Activated B cell treated with CpG ODN at 0.5 μM for 24 hours (primary cell): Measurements from ENCODE around the gene ZNF408. TPM values are rescaled to one million over a fixed set of nuclear protein-coding genes. Genes with fewer than 3 reads are reported as not detected.

ENCODE experiments used
- ATAC-seq: fragments of 200-7000 bp; cut with Tn5 transposase; one replicate; pipeline ENCODE4 v1.10.0; 2021; ENCODE audit warnings: low read depth, mild to moderate bottlenecking, moderate library complexity
- CTCF ChIA-PET: fragments of 350-600 bp; sonication (Branson Sonifier 250); formaldehyde crosslinking; loops from one replicate; lab custom pipeline; 2021; ENCODE audit warnings: antibody characterized with exemption; lab: Charles Lee
- POLR2A ChIA-PET: fragments of 350-600 bp; sonication (Branson Sonifier 250); formaldehyde crosslinking; loops from one replicate; lab custom pipeline; 2021; ENCODE audit warnings: antibody characterized with exemption; lab: Charles Lee
- DNase-seq: peaks from one replicate; pipeline ENCODE4 v3.0.0; 2022
- H3K27ac Mint-ChIP-seq: one replicate; pipeline ENCODE4 v1.8.0; 2020; ENCODE audit warnings: mixed read lengths
- H3K27me3 Mint-ChIP-seq: one replicate; pipeline ENCODE4 v1.8.0; 2021; ENCODE audit warnings: mixed read lengths
- H3K36me3 Mint-ChIP-seq: one replicate; pipeline ENCODE4 v1.8.0; 2021; ENCODE audit warnings: low read depth, mixed read lengths
- H3K4me1 Mint-ChIP-seq: one replicate; pipeline ENCODE4 v1.8.0; 2021; ENCODE audit warnings: mixed read lengths
- H3K4me3 Mint-ChIP-seq: one replicate; pipeline ENCODE4 v1.8.0; 2020; ENCODE audit warnings: mild to moderate bottlenecking, mixed read lengths
- H3K9me3 Mint-ChIP-seq: one replicate; pipeline ENCODE4 v1.8.0; 2020; ENCODE audit warnings: mixed read lengths
- intact Hi-C: fragments of 100-400 bp; cut with micrococcal nuclease; formaldehyde crosslinking; loops from one replicate; pipeline ENCODE4 v1.15.1; 2024
- total RNA-seq: library from RNA; stranded (reverse); gene quantifications from 2 replicates; pipeline ENCODE4 v1.2.3, GENCODE V29; 2022
- TF ChIP-seq, protein P1 (sequence below): fragments of 200-600 bp; IDR thresholded peaks from one replicate; pipeline ENCODE4 v1.8.0; 2022; ENCODE audit warnings: antibody characterized with exemption, mild to moderate bottlenecking

Gene ZNF408
- total RNA-seq, 1 donor from 2014 or later, result 16.1 TPM

DNA sequence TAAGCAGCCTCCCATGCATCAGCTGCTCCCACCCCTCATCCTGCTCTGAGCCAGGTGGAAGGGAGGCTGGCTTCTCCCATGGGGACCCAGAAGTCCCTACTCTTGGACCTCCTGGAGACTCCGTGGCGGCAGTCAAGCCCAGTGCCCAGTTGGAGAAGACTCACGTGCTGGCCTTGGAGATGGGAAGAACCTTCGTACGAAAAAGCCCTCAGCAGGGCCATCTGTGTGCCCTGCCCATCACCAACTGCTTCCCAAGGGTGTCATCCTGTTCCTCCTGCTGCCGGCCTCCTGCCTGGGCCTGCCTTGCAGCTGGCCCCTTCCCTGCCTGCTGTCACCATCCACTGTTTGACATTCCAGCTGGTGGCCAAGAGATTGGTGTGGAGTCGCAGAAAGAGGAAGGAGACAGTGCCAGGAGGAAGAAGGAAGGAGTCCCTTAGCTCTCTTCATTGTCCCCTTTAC is 28.4 kb upstream of the ZNF408 start:
- Mint-ChIP-seq H3K4me1 (peaks cover 32% of the 10 kb centered on the region), H3K4me3 (no peak overlapping the region), H3K27me3 (no peaks in the 10 kb centered on the region), H3K9me3 (no peaks in the 10 kb centered on the region), H3K36me3 (peaks cover 68% of the 10 kb centered on the region), H3K27ac (no peak overlapping the region)
- no peak for DNase-seq
- TF ChIP-seq, protein P1, sequence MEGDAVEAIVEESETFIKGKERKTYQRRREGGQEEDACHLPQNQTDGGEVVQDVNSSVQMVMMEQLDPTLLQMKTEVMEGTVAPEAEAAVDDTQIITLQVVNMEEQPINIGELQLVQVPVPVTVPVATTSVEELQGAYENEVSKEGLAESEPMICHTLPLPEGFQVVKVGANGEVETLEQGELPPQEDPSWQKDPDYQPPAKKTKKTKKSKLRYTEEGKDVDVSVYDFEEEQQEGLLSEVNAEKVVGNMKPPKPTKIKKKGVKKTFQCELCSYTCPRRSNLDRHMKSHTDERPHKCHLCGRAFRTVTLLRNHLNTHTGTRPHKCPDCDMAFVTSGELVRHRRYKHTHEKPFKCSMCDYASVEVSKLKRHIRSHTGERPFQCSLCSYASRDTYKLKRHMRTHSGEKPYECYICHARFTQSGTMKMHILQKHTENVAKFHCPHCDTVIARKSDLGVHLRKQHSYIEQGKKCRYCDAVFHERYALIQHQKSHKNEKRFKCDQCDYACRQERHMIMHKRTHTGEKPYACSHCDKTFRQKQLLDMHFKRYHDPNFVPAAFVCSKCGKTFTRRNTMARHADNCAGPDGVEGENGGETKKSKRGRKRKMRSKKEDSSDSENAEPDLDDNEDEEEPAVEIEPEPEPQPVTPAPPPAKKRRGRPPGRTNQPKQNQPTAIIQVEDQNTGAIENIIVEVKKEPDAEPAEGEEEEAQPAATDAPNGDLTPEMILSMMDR, result no peak
- no peak for ATAC-seq
- intact Hi-C loops, result no loop called here
- ChIA-PET POLR2A (no interaction called here), CTCF (no interaction called here)

DNA sequence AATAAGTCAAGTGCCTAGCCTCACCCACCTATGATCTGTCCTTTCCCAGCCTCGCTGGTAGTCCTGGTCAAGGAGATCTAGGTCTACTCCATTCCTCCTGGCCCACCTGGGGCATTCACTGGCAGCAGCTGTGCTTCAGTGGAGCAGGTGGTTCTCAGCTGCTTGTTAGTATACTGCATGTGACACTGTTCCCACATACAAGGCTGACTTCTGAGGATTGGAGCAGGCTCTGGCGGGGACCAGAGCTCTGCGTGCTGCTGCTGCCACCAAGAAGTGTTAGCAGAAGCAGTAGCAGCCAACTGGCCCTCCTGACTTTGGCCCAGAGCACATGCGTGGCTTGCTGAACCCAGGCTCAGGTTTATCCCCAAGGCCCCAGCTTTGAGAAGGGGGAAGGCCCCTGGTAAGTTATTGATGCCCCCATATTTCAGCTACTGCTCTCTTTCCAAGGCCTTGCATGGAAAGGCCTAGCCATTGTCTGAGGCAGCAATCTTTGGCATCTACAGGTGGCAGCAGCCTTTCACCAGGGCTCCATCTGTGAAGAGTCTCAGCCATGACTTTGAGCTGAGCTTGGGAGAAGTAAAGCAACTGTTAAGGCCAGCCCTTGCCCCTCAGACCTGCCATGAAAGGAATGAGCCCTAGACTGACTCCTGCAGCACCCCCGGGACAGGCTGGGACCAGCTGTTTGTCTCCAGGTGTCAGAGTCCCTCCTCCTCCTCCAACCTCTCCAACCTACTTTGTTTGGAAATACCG is 26.9 kb upstream of the ZNF408 start:
- ATAC-seq (no peak), DNase-seq (no peak)
- Mint-ChIP-seq H3K27ac (peak overlapping the region; percentile 79), H3K27me3 (no peaks in the 10 kb centered on the region), H3K4me3 (no peak overlapping the region), H3K9me3 (no peaks in the 10 kb centered on the region), H3K36me3 (peaks cover 66% of the 10 kb centered on the region), H3K4me1 (peaks cover 33% of the 10 kb centered on the region)
- ChIA-PET CTCF (no interaction called here), POLR2A (interaction anchor here (0.7 to 1.0 kb wide), 2 partner anchors 26 to 27 kb away, joined by 3 read pairs; partner anchors contain the start of genes ARHGAP1 and ZNF408)
- TF ChIP-seq, protein P1, result no peak
- intact Hi-C loops, result no loop called here

DNA sequence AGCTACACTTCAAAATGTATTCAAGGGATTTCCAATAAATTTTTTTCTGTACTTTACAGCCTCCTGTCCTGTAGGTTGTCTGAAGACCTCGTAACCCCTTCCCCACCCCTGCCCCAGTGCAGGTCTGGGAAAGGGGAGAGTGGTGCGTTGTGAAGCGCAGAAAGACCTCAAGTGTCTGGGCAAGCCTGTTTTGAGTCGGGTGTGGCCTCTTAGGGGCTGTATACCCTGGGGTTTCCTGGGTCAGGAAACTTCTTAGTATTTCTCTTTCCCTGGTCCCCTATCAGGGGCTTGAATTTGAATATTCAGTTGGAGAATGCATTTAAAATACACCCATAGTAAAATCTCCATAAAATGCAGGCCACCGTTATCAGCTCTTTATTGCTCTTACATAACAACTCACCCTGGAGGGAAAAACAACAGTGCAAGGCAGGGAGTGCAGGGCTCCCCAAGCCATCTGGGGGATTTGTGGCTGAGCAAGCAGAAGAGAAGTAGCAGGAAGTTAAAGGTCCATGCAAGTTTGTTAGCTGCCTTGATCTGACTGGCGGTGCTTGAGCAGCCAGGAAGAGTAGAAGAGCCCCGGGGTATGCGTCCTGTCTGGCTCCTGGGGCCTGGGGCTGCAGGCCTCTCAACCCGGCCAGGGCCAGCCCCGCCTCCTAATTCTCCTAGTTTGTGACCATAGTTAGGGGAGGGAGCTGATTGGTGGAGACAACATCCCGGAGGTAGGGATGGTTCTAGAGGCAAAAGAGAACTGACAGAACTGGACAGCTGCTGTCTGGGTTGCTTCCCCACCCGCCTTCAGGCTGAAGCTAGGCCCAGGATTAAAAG is 26.2 kb upstream of the ZNF408 start:
- no peak overlapping the region for H3K4me3 Mint-ChIP-seq
- ChIA-PET CTCF (no interaction called here), POLR2A (interaction anchor here (0.6 to 1.0 kb wide), 3 partner anchors 25 to 27 kb away, joined by 3 read pairs; partner anchors contain the start of genes ARHGAP1 and ZNF408)
- H3K9me3 Mint-ChIP-seq, result no peaks in the 10 kb centered on the region
- DNase-seq, result no peak
- peaks cover 33% of the 10 kb centered on the region for H3K4me1 Mint-ChIP-seq
- TF ChIP-seq, protein P1, result no peak
- H3K27me3 Mint-ChIP-seq, result no peaks in the 10 kb centered on the region
- intact Hi-C loops, result no loop called here
- peak overlapping the region; percentile 79 for H3K27ac Mint-ChIP-seq
- peaks cover 66% of the 10 kb centered on the region for H3K36me3 Mint-ChIP-seq
- ATAC-seq, result peak; percentile 42

DNA sequence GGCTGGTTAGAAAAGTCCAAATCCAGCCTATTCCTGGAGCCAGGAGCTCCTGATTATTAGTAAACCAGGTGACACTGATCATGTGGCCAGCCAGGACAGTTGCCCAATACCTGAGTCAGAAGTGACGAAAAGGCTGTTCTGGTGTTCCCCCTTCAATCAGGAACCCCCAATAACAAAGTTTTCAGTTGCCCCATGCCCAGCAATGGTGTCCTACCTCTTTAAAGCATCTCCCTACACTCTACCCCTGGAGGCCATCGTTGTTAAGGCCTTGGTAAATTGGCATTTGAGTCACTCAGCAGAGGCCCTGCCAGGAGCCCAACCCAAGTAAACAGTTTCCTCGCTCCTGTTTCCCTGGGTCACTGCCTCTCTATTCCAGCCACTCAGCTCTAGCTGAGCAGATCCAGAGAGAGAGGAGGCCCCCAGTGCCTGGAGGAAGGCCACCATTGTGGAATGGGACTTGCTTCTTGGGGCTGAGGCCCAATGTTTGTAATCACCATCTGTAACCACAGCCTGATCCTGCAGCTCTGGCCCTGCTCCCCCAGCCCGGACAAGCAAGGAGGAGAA is 25.5 kb upstream of the ZNF408 start:
- peaks cover 33% of the 10 kb centered on the region for H3K4me1 Mint-ChIP-seq
- H3K4me3 Mint-ChIP-seq, result no peak overlapping the region
- no peaks in the 10 kb centered on the region for H3K9me3 Mint-ChIP-seq
- intact Hi-C loops, result no loop called here
- TF ChIP-seq, protein P1, result no peak
- POLR2A ChIA-PET, result interaction anchor here (0.6 kb wide), 1 partner anchor 28 kb away, joined by 3 read pairs; no protein-coding TSS in a partner anchor
- peaks cover 66% of the 10 kb centered on the region for H3K36me3 Mint-ChIP-seq
- no peak for DNase-seq
- no peaks in the 10 kb centered on the region for H3K27me3 Mint-ChIP-seq
- CTCF ChIA-PET, result no interaction called here
- no peak for ATAC-seq
- peak overlapping the region; percentile 79 for H3K27ac Mint-ChIP-seq
